Upper lobe of right lung (tissue), 1 donor: Measurements from ENCODE around the gene RCSD1. TPM values are rescaled to one million over a fixed set of nuclear protein-coding genes. Genes with fewer than 3 reads are reported as not detected.

Experiments used
- ATAC-seq: fragments of 200-7000 bp; cut with Tn5 transposase; one replicate; pipeline ENCODE4 v1.9.1; 2020; ENCODE audit warnings: mild to moderate bottlenecking, moderate library complexity
- DNase-seq: peaks from one replicate; pipeline ENCODE4 v3.0.0-alpha.2; 2020
- H3K27ac ChIP-seq: fragments of 200-600 bp; one replicate; pipeline ENCODE4 v1.8.0; 2022
- H3K27me3 ChIP-seq: fragments of 200-600 bp; one replicate; pipeline ENCODE4 v1.8.0; 2022; ENCODE audit warnings: mild to moderate bottlenecking
- H3K36me3 ChIP-seq: fragments of 200-600 bp; one replicate; pipeline ENCODE4 v1.8.0; 2022
- H3K4me1 ChIP-seq: fragments of 200-600 bp; one replicate; pipeline ENCODE4 v1.8.0; 2022
- H3K4me3 ChIP-seq: fragments of 200-600 bp; one replicate; pipeline ENCODE4 v1.8.0; 2022; ENCODE audit warnings: mild to moderate bottlenecking
- H3K9me3 ChIP-seq: fragments of 200-600 bp; one replicate; pipeline ENCODE4 v1.8.0; 2022
- intact Hi-C: fragments of 100-400 bp; cut with DNase I; formaldehyde crosslinking; loops from one replicate; pipeline ENCODE4 v1.11.0; 2022
- total RNA-seq: library from RNA; stranded (reverse); fragmentation: NEBNext Ultra II Directional; extraction: Animal tissue kit (Norgen Biotek cat#: 25700); gene quantifications from one replicate; pipeline ENCODE4 v1.2.1, GENCODE V29; 2021
- TF ChIP-seq, protein P1 (sequence below): fragments of 200-600 bp; IDR thresholded peaks from one replicate; pipeline ENCODE4 v1.8.0; 2022; ENCODE audit warnings: antibody characterized with exemption
- donor health status: DM: no; HTN: yes; CAD: no; lungs with severe emphysema.

Gene RCSD1
- total RNA-seq, 1 donor from 2014 or later = 14.8 TPM

GRCh38 chr1:167695756-167696561, 65.9 kb downstream of the RCSD1 start:
- peaks cover 8% of the 10 kb centered on the region for H3K4me1 ChIP-seq
- TF ChIP-seq, protein P1, sequence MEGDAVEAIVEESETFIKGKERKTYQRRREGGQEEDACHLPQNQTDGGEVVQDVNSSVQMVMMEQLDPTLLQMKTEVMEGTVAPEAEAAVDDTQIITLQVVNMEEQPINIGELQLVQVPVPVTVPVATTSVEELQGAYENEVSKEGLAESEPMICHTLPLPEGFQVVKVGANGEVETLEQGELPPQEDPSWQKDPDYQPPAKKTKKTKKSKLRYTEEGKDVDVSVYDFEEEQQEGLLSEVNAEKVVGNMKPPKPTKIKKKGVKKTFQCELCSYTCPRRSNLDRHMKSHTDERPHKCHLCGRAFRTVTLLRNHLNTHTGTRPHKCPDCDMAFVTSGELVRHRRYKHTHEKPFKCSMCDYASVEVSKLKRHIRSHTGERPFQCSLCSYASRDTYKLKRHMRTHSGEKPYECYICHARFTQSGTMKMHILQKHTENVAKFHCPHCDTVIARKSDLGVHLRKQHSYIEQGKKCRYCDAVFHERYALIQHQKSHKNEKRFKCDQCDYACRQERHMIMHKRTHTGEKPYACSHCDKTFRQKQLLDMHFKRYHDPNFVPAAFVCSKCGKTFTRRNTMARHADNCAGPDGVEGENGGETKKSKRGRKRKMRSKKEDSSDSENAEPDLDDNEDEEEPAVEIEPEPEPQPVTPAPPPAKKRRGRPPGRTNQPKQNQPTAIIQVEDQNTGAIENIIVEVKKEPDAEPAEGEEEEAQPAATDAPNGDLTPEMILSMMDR = no peak
- no peak for ATAC-seq
- H3K4me3 ChIP-seq = no peak overlapping the region
- no peaks in the 10 kb centered on the region for H3K9me3 ChIP-seq
- DNase-seq = no peak
- intact Hi-C loops = no loop called here
- no peaks in the 10 kb centered on the region for H3K27me3 ChIP-seq
- H3K36me3 ChIP-seq = peaks cover 49% of the 10 kb centered on the region
- H3K27ac ChIP-seq = no peak overlapping the region

- no peak overlapping the region for H3K27ac ChIP-seq
- H3K27me3 ChIP-seq = no peaks in the 10 kb centered on the region
- no peaks in the 10 kb centered on the region for H3K9me3 ChIP-seq
- intact Hi-C loops = no loop called here
- ATAC-seq = peak; percentile 69
- TF ChIP-seq, protein P1 = no peak
- peaks cover 38% of the 10 kb centered on the region for H3K36me3 ChIP-seq
- peaks cover 8% of the 10 kb centered on the region for H3K4me1 ChIP-seq
- DNase-seq = no peak
- H3K4me3 ChIP-seq = no peak overlapping the region
These were observed 67.7 kb downstream of the RCSD1 start for GRCh38 chr1:167697667-167698141.

- DNase-seq = no peak
- TF ChIP-seq, protein P1 = no peak
- no peak for ATAC-seq
- H3K27ac ChIP-seq = no peak overlapping the region
- H3K27me3 ChIP-seq = no peaks in the 10 kb centered on the region
- peaks cover 8% of the 10 kb centered on the region for H3K4me1 ChIP-seq
- no peaks in the 10 kb centered on the region for H3K9me3 ChIP-seq
- H3K36me3 ChIP-seq = peaks cover 36% of the 10 kb centered on the region
- H3K4me3 ChIP-seq = no peak overlapping the region
- intact Hi-C loops = no loop called here
These were observed 68.3 kb downstream of the RCSD1 start for GRCh38 chr1:167698313-167698712.

GRCh38 chr1:167701510-167701909, 71.5 kb downstream of the RCSD1 start:
- Histone ChIP-seq H3K4me1 (peaks cover 8% of the 10 kb centered on the region), H3K36me3 (peaks cover 34% of the 10 kb centered on the region), H3K27ac (no peak overlapping the region), H3K27me3 (no peaks in the 10 kb centered on the region), H3K9me3 (no peaks in the 10 kb centered on the region), H3K4me3 (no peak overlapping the region)
- TF ChIP-seq, protein P1 = no peak
- ATAC-seq (no peak), DNase-seq (no peak)
- intact Hi-C loops = no loop called here

- Histone ChIP-seq H3K36me3 (peaks cover 16% of the 10 kb centered on the region), H3K4me3 (no peak overlapping the region), H3K9me3 (no peaks in the 10 kb centered on the region), H3K27me3 (no peaks in the 10 kb centered on the region), H3K4me1 (no peaks in the 10 kb centered on the region), H3K27ac (no peak overlapping the region)
- ATAC-seq (no peak), DNase-seq (no peak)
- TF ChIP-seq, protein P1 = no peak
- intact Hi-C loops = no loop called here
These were observed 73.5 kb downstream of the RCSD1 start for GRCh38 chr1:167703557-167703956.
